Measurements from ENCODE around the gene RAP1GDS1. TPM values are rescaled to one million over a fixed set of nuclear protein-coding genes. Genes with fewer than 3 reads are reported as not detected.

RAP1GDS1 gene
- total RNA-seq, 1 donor from 2014 or later, result 11.1 TPM

DNA sequence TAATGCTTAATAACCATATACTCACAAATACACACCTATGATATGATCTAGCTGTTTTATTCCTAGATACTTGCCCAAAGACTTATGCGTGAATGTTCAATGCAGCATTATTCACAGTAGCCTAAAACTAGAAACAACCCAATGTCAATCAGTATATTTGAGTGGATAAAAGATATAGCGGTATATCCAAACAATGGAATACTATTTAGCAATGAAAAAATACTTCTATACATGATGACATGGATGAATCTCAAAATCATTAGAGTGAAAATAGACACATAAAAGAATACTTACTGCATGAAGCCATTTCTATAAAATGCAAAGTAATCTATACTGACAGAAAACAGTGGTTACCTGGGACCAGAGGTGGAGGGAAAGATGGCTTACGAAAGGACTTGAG, 108.1 kb downstream of the RAP1GDS1 start:
- intact Hi-C loops (cut with micrococcal nuclease), result no loop called here
- no peak for DNase-seq
- TF ChIP-seq CTCF (IDR thresholded peaks at IDR 0.05; ENCODE audit: borderline replicate concordance), result no peak
- Histone ChIP-seq H3K4me1 (no peaks in the 10 kb centered on the region), H3K27ac (replicated peaks) (no peak overlapping the region), H3K27me3 (ENCODE audit: low read depth) (no peaks in the 10 kb centered on the region), H3K9me3 (replicated peaks) (peaks cover 39% of the 10 kb centered on the region), H3K4me3 (no peak overlapping the region), H3K36me3 (peaks cover 45% of the 10 kb centered on the region)

- H3K9me3 ChIP-seq (replicated peaks), result peaks cover 2% of the 10 kb centered on the region
- intact Hi-C loops (cut with micrococcal nuclease), result no loop called here
- peaks cover 13% of the 10 kb centered on the region for H3K36me3 ChIP-seq
- no peak overlapping the region for H3K4me3 ChIP-seq
- H3K4me1 ChIP-seq, result no peaks in the 10 kb centered on the region
- DNase-seq, result peak; percentile 17
- no peak overlapping the region for H3K27ac ChIP-seq (replicated peaks)
- H3K27me3 ChIP-seq (ENCODE audit: low read depth), result no peaks in the 10 kb centered on the region
- no peak for TF ChIP-seq CTCF (IDR thresholded peaks at IDR 0.05; ENCODE audit: borderline replicate concordance)
Measured at GRCh38 chr4:98374643-98375042, 113.5 kb downstream of the RAP1GDS1 start.

DNA sequence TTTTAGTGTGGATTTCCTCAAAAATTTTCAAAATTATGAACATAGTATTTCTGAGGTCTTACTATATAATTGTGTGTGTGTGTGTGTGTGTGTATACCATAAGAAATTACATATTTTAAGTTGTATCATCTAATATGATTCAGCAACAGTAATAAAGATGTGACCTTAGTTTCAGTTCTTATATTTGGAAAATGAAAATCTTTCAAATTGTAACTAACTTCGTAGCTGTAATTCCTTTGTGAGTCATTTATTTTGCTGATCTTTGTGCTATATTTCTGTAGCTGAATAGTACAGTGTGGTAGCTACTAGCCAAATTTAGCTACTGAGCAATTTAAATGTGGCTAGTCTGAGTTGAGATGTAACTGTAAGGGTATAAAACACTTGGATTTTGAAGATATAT, 116.4 kb downstream of the RAP1GDS1 start:
- no peak for TF ChIP-seq CTCF (IDR thresholded peaks at IDR 0.05; ENCODE audit: borderline replicate concordance)
- no peaks in the 10 kb centered on the region for H3K27me3 ChIP-seq (ENCODE audit: low read depth)
- no peaks in the 10 kb centered on the region for H3K9me3 ChIP-seq (replicated peaks)
- peaks cover 7% of the 10 kb centered on the region for H3K36me3 ChIP-seq
- H3K27ac ChIP-seq (replicated peaks), result no peak overlapping the region
- H3K4me1 ChIP-seq, result no peaks in the 10 kb centered on the region
- intact Hi-C loops (cut with micrococcal nuclease), result no loop called here
- no peak overlapping the region for H3K4me3 ChIP-seq
- DNase-seq, result no peak

- H3K27ac ChIP-seq (replicated peaks), result no peak overlapping the region
- no peaks in the 10 kb centered on the region for H3K9me3 ChIP-seq (replicated peaks)
- H3K4me1 ChIP-seq, result no peaks in the 10 kb centered on the region
- no peak overlapping the region for H3K4me3 ChIP-seq
- no peaks in the 10 kb centered on the region for H3K36me3 ChIP-seq
- no peak for TF ChIP-seq CTCF (IDR thresholded peaks at IDR 0.05; ENCODE audit: borderline replicate concordance)
- intact Hi-C loops (cut with micrococcal nuclease), result no loop called here
- no peak for DNase-seq
- no peaks in the 10 kb centered on the region for H3K27me3 ChIP-seq (ENCODE audit: low read depth)
Measured at GRCh38 chr4:98381306-98381705, 120.1 kb downstream of the RAP1GDS1 start.

- TF ChIP-seq CTCF (IDR thresholded peaks at IDR 0.05; ENCODE audit: borderline replicate concordance), result no peak
- no peak for DNase-seq
- no peaks in the 10 kb centered on the region for H3K4me1 ChIP-seq
- no peak overlapping the region for H3K4me3 ChIP-seq
- intact Hi-C loops (cut with micrococcal nuclease), result no loop called here
- H3K27ac ChIP-seq (replicated peaks), result no peak overlapping the region
- no peaks in the 10 kb centered on the region for H3K9me3 ChIP-seq (replicated peaks)
- no peaks in the 10 kb centered on the region for H3K27me3 ChIP-seq (ENCODE audit: low read depth)
- no peaks in the 10 kb centered on the region for H3K36me3 ChIP-seq
Measured at GRCh38 chr4:98383431-98384106, 122.4 kb downstream of the RAP1GDS1 start.
